A549 (cell line): ENCODE results near the gene SGCD. TPM values are rescaled to one million over a fixed set of nuclear protein-coding genes. Genes with fewer than 3 reads are reported as not detected.

Experiments
- ATAC-seq, 2 experiments: fragments of 200-7000 bp in 1 of 2; fragments of >200 bp in 1 of 2; cut with Nextera tagmentation in 1 of 2; cut with Tn5 transposase in 1 of 2; 3 replicates each; pipeline versions ENCODE4 v1.8.0 to v1.9.1; 2018 to 2020; ENCODE audit warnings: mild to moderate bottlenecking in 1 of 2, moderate library complexity in 1 of 2
- CTCF ChIA-PET: fragments of 300-600 bp; sonication (Branson Sonifier 250); formaldehyde crosslinking; extraction: SDS; loops from one replicate; lab custom pipeline; 2021; ENCODE audit warnings: antibody characterized with exemption, inconsistent platforms; lab: Yijun Ruan, JAX
- POLR2A ChIA-PET: fragments of 350-600 bp; formaldehyde crosslinking; extraction: SDS; loops from one replicate; lab custom pipeline; 2021; ENCODE audit warnings: antibody characterized with exemption, inconsistent platforms; lab: Yijun Ruan, JAX
- DNase-seq, 2 experiments: peaks; one replicate each; pipeline versions ENCODE4 v3.0.0 to v3.0.0-alpha.2; 2011 to 2016; ENCODE audit warnings: low read depth in 1 of 2, low spot score in 1 of 2
- FAIRE-seq: peaks from 2 replicates; lab custom pipeline; 2011; peaks lifted over from hg19 to GRCh38; lab: Jason Lieb, UNC
- H3K27ac ChIP-seq, 2 experiments: fragments of >200 bp; sonication (Bioruptor Twin); formaldehyde crosslinking; 3 replicates each; pipeline ENCODE4 v1.5.1; 2016 to 2017
- H3K4me1 ChIP-seq: fragments of >200 bp; sonication (Bioruptor Twin); formaldehyde crosslinking; 3 replicates; pipeline ENCODE4 v1.6.1; 2016
- H3K4me2 ChIP-seq: fragments of >200 bp; sonication (Bioruptor Twin); formaldehyde crosslinking; 3 replicates; pipeline ENCODE4 v1.6.1; 2016
- H3K4me3 ChIP-seq: fragments of >200 bp; sonication (Bioruptor Twin); formaldehyde crosslinking; 3 replicates; pipeline ENCODE4 v1.5.1; 2016
- H3K9me3 ChIP-seq: fragments of >200 bp; sonication (Bioruptor Twin); formaldehyde crosslinking; 3 replicates; pipeline ENCODE4 v1.6.1; 2016
- ATOH8 ChIP-seq: fragments of 250-450 bp; sonication (Bioruptor Pico); IDR thresholded peaks from 2 replicates; pipeline ENCODE4 v1.5.0; 2020; ENCODE audit warnings: low read depth, mild to moderate bottlenecking, moderate library complexity
- CEBPB ChIP-seq, 2 experiments: fragments of >200 bp in 1 of 2; sonication (Bioruptor Twin) in 1 of 2; formaldehyde crosslinking in 1 of 2; IDR thresholded peaks; 2 replicates each; pipeline ENCODE4 v1.6.1; 2012 to 2016
- EHF ChIP-seq: fragments of 250-450 bp; sonication (Bioruptor Pico); IDR thresholded peaks from 2 replicates; pipeline ENCODE4 v1.5.0; 2020; ENCODE audit warnings: mild to moderate bottlenecking
- FOSL2 ChIP-seq, 2 experiments: fragments of 450-650 bp in 1 of 2; fragments of >200 bp in 1 of 2; sonication (Bioruptor Twin) in 1 of 2; formaldehyde crosslinking; IDR thresholded peaks; 2 replicates each; pipeline versions ENCODE4 v1.5.0 to v1.6.1; 2016 to 2020; ENCODE audit warnings: mild to moderate bottlenecking in 1 of 2, moderate library complexity in 1 of 2
- FOXS1 ChIP-seq: fragments of 250-450 bp; sonication (Bioruptor Pico); IDR thresholded peaks from 2 replicates; pipeline ENCODE4 v1.5.0; 2020; ENCODE audit warnings: mild to moderate bottlenecking, moderate library complexity
- GATA3 ChIP-seq: IDR thresholded peaks from 2 replicates; pipeline ENCODE4 v1.6.1; 2012; ENCODE audit warnings: borderline replicate concordance
- HEYL ChIP-seq: fragments of 250-450 bp; sonication (Bioruptor Pico); IDR thresholded peaks from 2 replicates; pipeline ENCODE4 v1.8.0; 2021; ENCODE audit warnings: mild to moderate bottlenecking, moderate library complexity
- HOXA7 ChIP-seq: fragments of 250-450 bp; sonication (Bioruptor Pico); IDR thresholded peaks from 2 replicates; pipeline ENCODE4 v1.5.0; 2020; ENCODE audit warnings: mild to moderate bottlenecking, moderate library complexity
- JUN ChIP-seq, 2 experiments: fragments of >200 bp; sonication (Bioruptor Twin); formaldehyde crosslinking; IDR thresholded peaks; 2 replicates in 1 of 2; 3 replicates in 1 of 2; pipeline ENCODE4 v1.6.1; 2016 to 2017
- KDM5A ChIP-seq: fragments of 200-600 bp; sonication (generic); IDR thresholded peaks from 2 replicates; pipeline ENCODE4 v1.6.1; 2016; ENCODE audit warnings: antibody characterized with exemption, mild to moderate bottlenecking
- MYC ChIP-seq: IDR thresholded peaks from 2 replicates; pipeline ENCODE4 v1.6.1; 2012; ENCODE audit warnings: mild to moderate bottlenecking, inconsistent platforms, low read length, improper control_type of control experiment, borderline replicate concordance
- NPAS2 ChIP-seq: fragments of 250-450 bp; sonication (Bioruptor Pico); IDR thresholded peaks from 2 replicates; pipeline ENCODE4 v1.8.0; 2022; ENCODE audit warnings: mild to moderate bottlenecking, moderate library complexity, borderline replicate concordance
- POLR2A ChIP-seq: IDR thresholded peaks from 2 replicates; pipeline ENCODE4 v1.6.1; 2012; ENCODE audit warnings: mild to moderate bottlenecking, low read length
- RAD21 ChIP-seq, 2 experiments: fragments of >200 bp in 1 of 2; sonication (Bioruptor Twin) in 1 of 2; formaldehyde crosslinking in 1 of 2; IDR thresholded peaks in 1 of 2; conservative IDR thresholded peaks in 1 of 2; 2 replicates in 1 of 2; 3 replicates in 1 of 2; pipeline ENCODE4 v1.6.1; 2012 to 2018; ENCODE audit warnings: inconsistent platforms in 1 of 2
- RFX5 ChIP-seq: fragments of 450-650 bp; IDR thresholded peaks from 2 replicates; pipeline ENCODE4 v1.7.1; 2014; ENCODE audit warnings: antibody characterized with exemption, mild to moderate bottlenecking, moderate library complexity
- TFCP2L1 ChIP-seq: fragments of 250-450 bp; sonication (Bioruptor Pico); IDR thresholded peaks from 2 replicates; pipeline ENCODE4 v1.5.0; 2021; ENCODE audit warnings: mild to moderate bottlenecking
- USF2 ChIP-seq: fragments of 450-650 bp; IDR thresholded peaks from 2 replicates; pipeline ENCODE4 v1.6.1; 2014; ENCODE audit warnings: antibody characterized with exemption
- ZC3H11A ChIP-seq: fragments of 450-650 bp; IDR thresholded peaks from 2 replicates; pipeline ENCODE4 v1.6.1; 2014; ENCODE audit warnings: antibody characterized with exemption, mild to moderate bottlenecking
- WGBS: methylation state at CpG from one replicate; pipeline ENCODE4 v1.1.6; 2017; ENCODE audit errors: missing lambda C conversion rate; 5-methylcytosine and 5-hydroxymethylcytosine counted together
- polyA plus RNA-seq, 4 experiments: library from polyadenylated mRNA; depleted of rRNA in 3 of 4; stranded (reverse); fragments of >200 nt; fragmentation: RNase III in 1 of 4; extraction: RNeasy Plus Mini Kit Qiagen cat#74134 plus additional on column Dnase treatment in 1 of 4; gene quantifications; 2 replicates in 3 of 4; 3 replicates in 1 of 4; pipeline ENCODE4 v1.2.3, GENCODE V29; 2011 to 2017
- TF ChIP-seq, protein P1 (sequence below): IDR thresholded peaks from 2 replicates; pipeline ENCODE4 v1.6.1; 2012
- TF ChIP-seq, protein P2 (sequence below): IDR thresholded peaks from 2 replicates; pipeline ENCODE4 v1.6.1; 2012; ENCODE audit warnings: low read depth, borderline replicate concordance

The SGCD gene
- polyA plus RNA-seq, 2 of the 4 experiments (the other 2 are of a cell fraction), result 7.6 to 10.6 TPM

DNA sequence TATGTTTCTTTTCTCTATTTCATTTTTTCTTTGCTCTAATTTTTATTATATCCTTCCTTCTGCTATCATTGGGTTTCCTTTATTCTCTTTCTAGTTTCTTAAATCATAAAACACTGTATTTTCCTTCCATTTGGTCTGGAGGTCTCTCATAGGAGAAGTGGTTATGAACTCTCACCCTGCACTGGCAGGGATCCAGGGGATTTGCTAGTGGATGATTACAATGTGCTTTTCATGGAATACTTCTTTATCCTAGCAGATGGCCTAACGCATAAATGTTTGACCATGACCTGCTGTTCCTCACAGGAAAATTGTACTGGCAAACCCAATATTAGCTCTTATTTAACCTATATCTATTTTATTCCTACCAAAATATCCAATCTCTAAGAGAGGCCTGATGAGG lies 31.5 kb upstream of the SGCD start:
- ATAC-seq (no peak), FAIRE-seq (no peak), DNase-seq (no peak)
- Histone ChIP-seq H3K4me3 (no peak overlapping the region), H3K4me2 (no peak overlapping the region), H3K9me3 (no peaks in the 10 kb centered on the region; the same call in 2 of the 3 replicates), H3K4me1 (no peaks in the 10 kb centered on the region), H3K27ac (no peak overlapping the region)
- TF ChIP-seq USF2, result no peak
- no peak for TF ChIP-seq NPAS2 (CRISPR knock-in tag)
- no peak for TF ChIP-seq KDM5A
- TF ChIP-seq RAD21 (conservative IDR thresholded peaks at IDR 0.05 in 1 of 2, IDR thresholded peaks at IDR 0.05 in 1 of 2), result no peak
- 86% methylated on average over 1 of the region's 1 CpG for WGBS
- CTCF ChIA-PET, result no interaction called here
- POLR2A ChIA-PET, result no interaction called here

- FAIRE-seq, result no peak
- peaks cover 18% of the 10 kb centered on the region for H3K4me1 ChIP-seq
- WGBS, result 82% methylated on average over 4 of the region's 4 CpGs
- H3K4me3 ChIP-seq, result no peak overlapping the region
- POLR2A ChIA-PET, result no interaction called here
- no peak overlapping the region for H3K4me2 ChIP-seq
- TF ChIP-seq CEBPB (IDR thresholded peaks at IDR 0.05), result peak; percentile 72 to 74; a peak in 2 of 4 replicates
- TF ChIP-seq FOXS1 (CRISPR knock-in tag), result no peak
- no peak for DNase-seq
- H3K27ac ChIP-seq, result no peak overlapping the region
- peaks cover 18% of the 10 kb centered on the region; the same call in 2 of the 3 replicates for H3K9me3 ChIP-seq
- ATAC-seq, result no peak
- CTCF ChIA-PET, result interaction anchor here (0.6 kb wide), 1 partner anchor 160 kb away, joined by 3 read pairs; no protein-coding TSS in a partner anchor
Measured at GRCh38 chr5:156310115-156310514, 16.8 kb upstream of the SGCD start.

DNA sequence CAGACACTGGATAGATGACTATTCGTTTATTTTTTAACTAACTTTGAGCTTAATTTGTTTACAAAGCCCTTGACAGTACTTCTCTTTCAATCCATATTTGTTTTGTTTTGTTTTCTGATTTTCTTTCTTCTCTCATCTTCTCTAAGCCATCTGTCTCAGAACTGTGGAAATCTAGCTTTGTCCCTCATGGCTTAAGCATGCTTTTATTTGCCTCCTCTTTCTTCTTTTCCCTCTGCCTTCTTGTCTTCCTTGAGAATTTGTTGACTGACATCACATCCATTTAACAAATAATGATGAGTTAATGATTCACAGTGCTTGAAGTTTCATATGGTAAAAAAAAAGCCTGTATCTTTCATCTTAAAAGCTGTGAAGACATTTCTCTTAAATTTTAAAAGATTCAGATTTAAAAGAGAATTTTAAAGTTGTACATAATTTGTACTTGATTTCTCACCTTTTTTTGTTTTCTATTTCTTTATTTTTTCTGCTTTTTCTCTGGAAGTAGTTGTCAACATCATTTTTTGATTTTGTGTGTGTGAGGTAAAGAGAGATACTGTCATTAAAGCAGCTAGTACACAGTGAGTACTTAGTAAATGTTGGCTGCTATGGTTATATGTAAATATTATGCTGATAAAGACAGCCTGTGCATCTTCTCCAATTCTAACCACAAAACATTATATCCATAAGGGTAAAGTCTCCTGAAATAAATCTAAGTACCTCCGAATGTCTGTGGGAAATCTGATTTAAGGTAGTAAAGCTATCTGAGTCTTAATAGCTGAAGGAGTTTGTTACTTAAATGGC lies 13.9 kb upstream of the SGCD start:
- no peak overlapping the region for H3K4me3 ChIP-seq
- ATAC-seq, result no peak
- peak in 1 of 2 experiments; percentile 31 for DNase-seq
- no peak for FAIRE-seq
- WGBS, result 53% methylated on average over 2 of the region's 2 CpGs
- TF ChIP-seq FOSL2 (IDR thresholded peaks at IDR 0.05) (no peak), FOSL2 (CRISPR knock-in tag; IDR thresholded peaks at IDR 0.05) (no peak), RFX5 (no peak), ZC3H11A (no peak), GATA3 (no peak), HEYL (no peak), ATOH8 (CRISPR knock-in tag) (no peak), FOXS1 (CRISPR knock-in tag) (no peak), JUN (IDR thresholded peaks at IDR 0.05) (no peak), HOXA7 (CRISPR knock-in tag) (no peak), EHF (no peak), RAD21 (conservative IDR thresholded peaks at IDR 0.05 in 1 of 2, IDR thresholded peaks at IDR 0.05 in 1 of 2) (no peak), TFCP2L1 (no peak), POLR2A (no peak), MYC (no peak)
- TF ChIP-seq, protein P1, sequence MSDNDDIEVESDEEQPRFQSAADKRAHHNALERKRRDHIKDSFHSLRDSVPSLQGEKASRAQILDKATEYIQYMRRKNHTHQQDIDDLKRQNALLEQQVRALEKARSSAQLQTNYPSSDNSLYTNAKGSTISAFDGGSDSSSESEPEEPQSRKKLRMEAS, result peak; percentile 75
- TF ChIP-seq, protein P2, sequence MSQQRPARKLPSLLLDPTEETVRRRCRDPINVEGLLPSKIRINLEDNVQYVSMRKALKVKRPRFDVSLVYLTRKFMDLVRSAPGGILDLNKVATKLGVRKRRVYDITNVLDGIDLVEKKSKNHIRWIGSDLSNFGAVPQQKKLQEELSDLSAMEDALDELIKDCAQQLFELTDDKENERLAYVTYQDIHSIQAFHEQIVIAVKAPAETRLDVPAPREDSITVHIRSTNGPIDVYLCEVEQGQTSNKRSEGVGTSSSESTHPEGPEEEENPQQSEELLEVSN, result peak; percentile 75; the same call in 1 of the 2 replicates
- CTCF ChIA-PET, result interaction anchor here (0.7 kb wide), 1 partner anchor 485 kb away, joined by 3 read pairs; no protein-coding TSS in a partner anchor
- no peaks in the 10 kb centered on the region; the same call in 2 of the 3 replicates for H3K9me3 ChIP-seq
- peak overlapping the region in 1 of 2 experiments; percentile 26; a peak in 1 of 6 replicates for H3K27ac ChIP-seq
- H3K4me2 ChIP-seq, result peak overlapping the region; percentile 50; the same call in 2 of the 3 replicates
- peaks cover 18% of the 10 kb centered on the region for H3K4me1 ChIP-seq
- POLR2A ChIA-PET, result no interaction called here
